ENCODE data around the gene DENND10.
"Not testable (repeated sequence)": the region's sequence is repeated elsewhere in the genome, so short reads cannot be mapped to it uniquely, and the experiment has no call there.

DENND10 gene

DNA sequence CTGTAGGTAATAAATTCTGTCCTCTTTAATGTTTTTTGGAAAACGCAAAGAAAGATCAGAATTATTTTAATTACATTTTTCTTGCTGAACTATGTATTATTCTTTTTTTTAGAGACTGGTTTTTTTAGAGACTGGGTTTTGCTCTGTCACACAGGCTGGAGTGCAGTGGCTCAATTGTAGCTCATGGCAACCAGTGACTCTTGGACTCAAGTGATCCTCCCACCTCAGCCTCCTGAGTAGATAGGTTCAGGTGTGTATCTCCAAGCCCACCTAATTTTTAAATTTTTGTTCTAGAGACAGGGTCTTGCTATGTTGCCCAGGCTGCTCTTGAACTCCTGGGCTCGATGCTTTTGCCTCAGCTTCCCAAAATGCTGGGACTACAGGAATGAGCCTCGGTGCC is 5.3 kb upstream of the DENND10 start:
- in situ Hi-C loops (cut with HindIII; ENCODE audit: low sequenced_read_pairs) = no loop called here

DNA sequence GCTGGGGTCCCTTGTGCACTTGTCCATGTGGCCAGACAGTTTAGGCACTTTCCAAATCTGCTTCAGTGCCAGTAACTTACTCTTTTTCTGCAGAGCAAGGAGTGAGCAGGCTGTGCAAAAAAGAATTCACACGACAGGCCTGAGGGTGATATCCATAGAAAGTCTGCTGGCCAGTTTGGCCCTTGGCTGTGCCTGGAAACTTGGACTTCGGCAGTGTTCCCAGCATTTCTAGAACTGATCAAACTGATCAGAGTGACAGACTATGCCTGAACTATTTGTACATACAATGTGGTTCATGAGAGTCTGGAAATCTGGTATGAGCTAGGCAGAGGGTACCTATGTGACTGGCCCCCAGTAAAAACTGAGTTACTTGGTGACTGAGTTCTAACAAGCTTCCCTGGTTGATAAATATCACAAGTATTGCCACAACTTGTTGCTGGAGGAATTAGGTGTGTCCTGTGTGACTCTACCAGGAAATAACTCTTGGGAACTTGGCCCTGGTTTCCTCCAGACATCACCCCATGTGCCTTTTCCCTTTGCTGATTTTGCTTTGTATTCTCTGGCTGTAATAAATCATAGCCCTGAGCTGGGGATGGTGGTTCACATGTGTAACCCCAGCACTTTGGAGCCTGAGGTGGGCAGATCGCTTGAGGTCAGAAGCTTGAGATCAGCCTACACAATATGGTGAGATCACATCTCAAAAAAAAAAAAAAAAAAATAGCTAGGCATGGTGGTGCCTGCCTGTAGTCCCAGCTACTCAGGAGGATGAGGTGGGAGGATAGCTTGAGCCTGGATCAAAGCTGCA is 3.3 kb upstream of the DENND10 start:
- in situ Hi-C loops (cut with HindIII; ENCODE audit: low sequenced_read_pairs) = no loop called here

DNA sequence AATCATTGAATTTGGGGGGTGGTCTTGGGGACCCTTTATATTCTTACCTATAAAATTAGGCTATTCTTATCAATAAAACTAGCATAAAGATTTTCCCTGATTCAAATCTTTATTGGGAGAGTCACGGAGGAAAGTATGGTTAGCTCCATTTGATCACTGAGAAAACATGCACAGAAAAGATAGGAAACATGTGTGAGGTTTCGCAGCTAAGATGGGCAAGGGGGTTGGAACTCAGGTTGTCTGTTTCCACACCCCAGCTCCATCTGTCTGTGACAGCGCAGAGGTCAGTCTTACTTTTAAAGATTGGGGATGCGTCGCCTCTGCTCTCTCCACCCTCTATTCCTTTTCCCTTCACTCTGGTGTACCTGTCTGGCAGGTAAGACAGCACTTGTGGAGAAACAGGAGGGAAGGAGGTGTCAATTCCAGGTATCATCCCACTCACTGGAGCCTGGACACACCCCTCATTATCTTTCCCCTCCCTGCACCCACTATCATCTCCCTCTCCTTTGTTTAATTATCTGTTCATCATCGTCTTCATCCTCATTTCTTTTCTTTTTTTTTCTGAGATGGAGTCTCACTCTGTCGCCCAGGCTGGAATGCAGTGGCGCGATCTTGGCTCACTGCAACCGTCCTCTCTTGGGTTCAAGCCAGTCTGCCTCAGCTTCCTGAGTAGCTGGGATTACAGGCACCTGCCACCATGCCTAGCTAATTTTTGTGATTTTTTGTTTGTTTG is 2.4 kb upstream of the DENND10 start:
- in situ Hi-C loops (cut with HindIII; ENCODE audit: low sequenced_read_pairs) = no loop called here

DNA sequence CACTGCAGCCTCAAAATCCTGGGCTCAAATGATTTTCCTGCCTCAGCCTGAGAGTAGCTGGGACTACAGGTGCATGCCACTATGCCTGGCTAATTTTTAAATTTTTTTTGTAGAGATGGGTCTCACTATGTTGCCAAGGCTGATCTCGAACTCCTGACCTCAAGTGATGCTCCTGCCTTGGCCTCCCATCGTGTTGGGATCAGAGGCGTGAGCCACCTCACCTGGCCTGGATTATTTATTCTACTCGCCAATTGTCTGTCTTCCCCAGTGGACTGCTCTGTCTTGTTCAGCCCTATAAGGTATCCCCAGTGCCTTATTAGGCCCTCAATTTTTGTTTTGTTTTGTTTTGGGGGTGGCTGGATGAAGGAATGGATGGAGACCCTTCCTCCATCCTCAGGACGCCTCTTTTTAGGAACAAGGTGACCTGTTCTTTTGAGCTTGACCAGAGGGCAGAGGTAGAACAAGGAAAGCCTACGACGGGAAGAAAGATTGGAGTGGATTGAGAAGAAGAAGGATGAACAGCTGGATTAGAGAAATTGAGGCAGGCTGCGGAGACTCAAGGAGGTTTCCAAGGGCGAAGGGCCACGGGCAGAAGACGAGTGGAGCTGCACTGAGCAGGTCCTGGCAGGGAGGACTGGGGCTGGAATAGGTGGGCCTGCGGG is 541 bp upstream of the DENND10 start:
- in situ Hi-C loops (cut with HindIII; ENCODE audit: low sequenced_read_pairs) = no loop called here

DNA sequence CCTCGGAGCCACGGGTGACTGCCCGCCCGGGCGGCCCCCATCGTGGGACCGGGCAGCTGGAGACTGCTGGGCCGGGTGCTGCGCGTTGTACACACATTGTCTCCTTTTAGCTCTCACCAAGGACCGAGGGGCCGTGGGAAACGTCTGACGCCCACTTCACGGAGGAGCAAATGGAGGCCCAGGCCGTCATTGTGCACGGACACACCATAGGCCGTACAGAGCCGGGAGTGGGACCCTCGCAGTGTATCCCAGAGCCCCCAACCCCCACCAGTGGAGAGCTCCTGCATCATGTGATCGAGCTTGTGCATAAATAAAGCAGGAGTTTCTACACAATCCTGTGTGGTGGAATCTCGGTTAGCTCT is 722 bp downstream of the DENND10 start:
- in situ Hi-C loops (cut with HindIII; ENCODE audit: low sequenced_read_pairs) = no loop called here

DNA sequence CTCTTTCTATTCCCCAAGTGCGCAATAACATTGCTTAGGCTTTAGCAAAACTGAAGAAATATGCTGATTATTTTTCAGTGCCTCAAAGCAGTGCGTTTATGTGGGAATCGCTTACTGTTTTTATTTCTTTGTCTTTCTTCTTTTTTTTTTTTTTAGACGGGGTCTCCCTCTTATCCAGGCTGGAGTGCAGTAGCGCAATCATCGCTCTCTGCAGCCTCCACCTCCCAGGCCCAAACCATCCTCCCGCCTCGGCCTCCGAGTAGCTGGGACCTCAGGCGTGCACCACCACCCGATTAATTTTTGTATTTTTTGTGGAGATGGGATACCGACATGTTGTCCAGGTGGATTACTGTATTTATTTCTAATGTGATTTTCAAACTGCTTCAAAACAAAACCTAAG is 1.2 kb downstream of the DENND10 start:
- in situ Hi-C loops (cut with HindIII; ENCODE audit: low sequenced_read_pairs) = no loop called here

DNA sequence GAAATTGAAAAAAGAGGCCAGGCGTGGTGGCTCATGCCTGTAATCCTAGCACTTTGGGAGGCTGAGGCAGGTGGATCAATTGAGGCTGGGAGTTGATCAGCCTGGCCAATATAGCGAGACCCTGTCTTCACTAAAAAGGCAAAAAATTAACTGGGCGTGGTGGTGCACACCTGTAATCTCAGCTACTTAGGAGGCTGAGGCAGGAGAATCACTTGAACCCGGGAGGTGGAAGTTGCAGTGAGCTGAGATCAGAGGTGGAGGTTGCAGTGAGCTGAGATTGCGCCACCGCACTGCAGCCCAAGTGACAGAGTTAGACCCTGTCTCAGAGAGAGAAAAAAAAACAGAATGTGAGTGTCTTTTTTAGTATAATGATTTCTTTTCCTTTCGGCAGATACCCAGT is 2.0 kb downstream of the DENND10 start:
- in situ Hi-C loops (cut with HindIII; ENCODE audit: low sequenced_read_pairs) = not testable (repeated sequence)

DNA sequence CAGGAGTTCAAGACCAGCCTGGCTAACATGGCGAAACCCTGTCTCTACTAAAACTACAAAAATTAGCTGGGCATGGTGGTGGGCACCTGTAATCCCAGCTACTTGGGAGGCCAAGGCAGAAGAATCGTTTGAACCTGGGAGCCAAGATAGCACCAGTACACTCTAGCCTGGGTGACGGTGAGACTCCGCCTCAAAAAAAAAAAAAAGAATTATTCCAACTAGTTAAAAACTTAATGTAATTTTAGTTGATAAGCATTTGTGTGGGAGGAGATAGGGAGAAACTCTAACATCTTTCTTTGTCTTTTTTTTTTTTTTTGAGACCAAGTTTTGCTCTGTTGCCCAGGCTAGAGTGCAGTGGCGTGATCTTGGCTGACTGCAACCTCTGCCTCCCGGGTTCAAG is 3.2 kb downstream of the DENND10 start:
- in situ Hi-C loops (cut with HindIII; ENCODE audit: low sequenced_read_pairs) = not testable (repeated sequence)

DNA sequence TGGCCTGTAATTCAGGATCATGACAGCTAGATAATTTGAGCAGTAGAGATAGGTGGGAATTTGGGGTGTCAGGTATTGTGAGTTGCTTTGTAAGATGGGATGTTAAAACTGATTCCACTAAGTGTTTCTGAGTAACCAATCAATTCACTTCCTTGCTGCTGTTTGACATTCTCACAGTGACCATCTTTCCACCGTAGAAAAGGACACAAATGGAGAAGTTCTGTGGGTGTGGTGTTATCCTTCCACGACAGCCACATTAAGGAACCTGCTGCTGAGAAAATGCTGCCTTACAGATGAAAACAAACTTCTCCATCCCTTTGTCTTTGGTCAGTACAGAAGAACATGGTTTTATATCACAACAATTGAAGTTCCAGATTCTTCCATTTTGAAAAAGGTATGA is 3.9 kb downstream of the DENND10 start:
- in situ Hi-C loops (cut with HindIII; ENCODE audit: low sequenced_read_pairs) = not testable (repeated sequence)

DNA sequence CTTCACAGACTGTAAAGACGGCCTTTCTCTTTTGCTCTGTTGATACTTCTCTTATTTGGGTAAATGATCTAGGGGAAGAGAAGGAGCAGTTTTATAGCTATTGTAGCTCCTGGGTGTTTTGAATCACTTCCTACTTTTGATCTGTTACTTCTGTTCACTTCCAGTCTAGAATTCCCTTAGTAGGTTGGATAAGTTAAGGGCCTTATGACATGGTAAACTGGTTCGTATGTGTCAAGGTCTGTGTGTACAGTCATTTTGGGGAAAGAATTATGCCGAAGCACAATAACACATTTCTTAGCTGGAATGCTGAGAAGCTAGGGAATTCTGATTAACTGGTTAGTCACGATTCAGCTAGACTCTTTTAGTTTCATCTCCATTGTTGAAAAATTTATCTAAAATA is 8.1 kb downstream of the DENND10 start:
- in situ Hi-C loops (cut with HindIII; ENCODE audit: low sequenced_read_pairs) = no loop called here

DNA sequence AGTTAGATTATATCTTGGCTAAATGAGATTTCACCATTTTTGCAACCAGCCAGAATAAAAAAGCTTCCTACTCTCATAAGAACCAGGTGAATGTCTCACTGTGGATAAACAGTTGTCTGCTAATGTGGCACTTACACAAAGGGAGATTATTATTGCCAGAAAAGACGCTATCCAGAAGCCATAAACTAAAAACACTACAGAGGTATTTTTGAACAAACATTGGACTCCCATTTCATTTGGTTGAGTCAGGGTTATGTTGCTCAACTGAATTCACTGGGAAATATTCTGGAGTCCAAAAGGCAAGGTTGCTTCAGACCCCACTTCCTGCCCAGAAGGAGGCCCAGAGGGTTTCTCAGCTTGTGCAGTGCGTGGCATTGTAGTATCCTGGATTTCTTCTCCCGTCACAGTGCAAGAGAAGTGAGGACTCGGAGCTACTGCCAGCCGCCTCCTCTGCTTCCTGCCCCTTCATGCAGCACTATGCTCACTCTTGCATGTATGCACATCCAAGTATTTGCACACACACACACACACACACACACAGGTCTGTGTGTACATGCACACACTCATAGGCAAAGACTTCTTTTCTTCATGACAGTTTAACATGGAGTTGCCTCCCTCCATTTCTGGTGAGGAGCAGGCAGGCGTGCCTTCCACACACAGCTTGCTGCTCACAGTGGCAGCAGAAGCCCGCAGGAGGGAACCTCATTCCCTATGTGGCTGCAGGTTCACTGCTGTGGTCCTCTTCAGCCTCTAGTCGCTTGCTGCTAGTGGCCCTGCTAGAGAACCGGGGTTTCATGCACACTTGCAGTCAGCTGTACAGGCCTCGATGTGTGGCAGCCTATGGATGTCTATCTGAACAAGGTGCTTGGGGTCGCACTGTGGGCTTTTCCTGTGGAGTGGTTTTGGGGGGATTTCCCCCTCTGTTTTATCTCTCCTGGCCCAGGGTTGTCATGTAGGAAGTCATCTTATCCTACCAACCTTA is 10.1 kb downstream of the DENND10 start:
- in situ Hi-C loops (cut with HindIII; ENCODE audit: low sequenced_read_pairs) = no loop called here

DNA sequence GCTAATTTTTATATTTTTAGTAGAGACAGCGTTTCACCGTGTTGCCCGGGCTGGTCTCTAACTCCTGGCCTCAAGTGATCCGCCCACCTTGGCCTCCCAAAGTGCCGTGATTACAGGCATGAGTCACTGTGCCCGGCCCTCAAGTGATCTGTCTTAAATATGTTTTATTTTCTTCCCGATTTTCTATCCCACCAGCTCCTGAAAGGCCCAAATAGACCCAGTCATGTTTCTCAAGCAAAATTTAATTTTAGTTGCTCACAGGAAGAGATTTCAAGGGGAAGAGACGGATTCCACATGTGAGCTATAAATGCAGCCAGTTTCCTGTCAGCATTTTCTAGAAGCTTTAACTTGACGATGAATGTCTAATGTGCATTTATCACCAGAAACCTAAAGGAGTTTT is 12.0 kb downstream of the DENND10 start:
- in situ Hi-C loops (cut with HindIII; ENCODE audit: low sequenced_read_pairs) = no loop called here

DNA sequence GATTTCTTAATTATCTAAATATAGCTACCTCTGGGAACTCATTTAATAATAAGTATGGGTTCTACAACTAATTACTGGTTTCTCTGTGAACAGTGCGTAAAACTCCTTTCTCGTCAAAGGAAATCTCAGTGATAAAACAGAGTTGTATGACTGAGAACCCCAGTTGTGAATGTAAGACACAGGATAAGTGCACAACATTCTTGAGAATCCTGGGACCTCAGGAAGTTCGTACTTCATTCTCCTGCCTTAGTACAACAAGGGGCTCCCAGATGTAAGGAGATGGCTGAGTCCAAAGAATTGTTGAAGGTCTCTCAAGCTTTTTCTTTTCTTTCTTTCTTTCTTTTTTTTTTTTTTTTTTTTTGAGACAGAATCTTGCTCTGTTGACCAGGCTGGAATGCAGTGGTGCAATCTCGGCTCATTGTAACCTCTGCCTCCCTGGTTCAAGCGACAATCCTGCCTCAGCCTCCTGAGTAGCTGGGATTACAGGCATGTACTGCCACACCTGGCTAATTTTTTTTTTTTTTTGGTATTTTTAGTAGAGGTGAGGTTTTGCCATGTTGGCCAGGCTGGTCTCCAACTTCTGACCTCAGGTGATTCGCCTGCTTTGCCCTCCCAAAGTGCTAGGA is 12.5 kb downstream of the DENND10 start:
- in situ Hi-C loops (cut with HindIII; ENCODE audit: low sequenced_read_pairs) = no loop called here

DNA sequence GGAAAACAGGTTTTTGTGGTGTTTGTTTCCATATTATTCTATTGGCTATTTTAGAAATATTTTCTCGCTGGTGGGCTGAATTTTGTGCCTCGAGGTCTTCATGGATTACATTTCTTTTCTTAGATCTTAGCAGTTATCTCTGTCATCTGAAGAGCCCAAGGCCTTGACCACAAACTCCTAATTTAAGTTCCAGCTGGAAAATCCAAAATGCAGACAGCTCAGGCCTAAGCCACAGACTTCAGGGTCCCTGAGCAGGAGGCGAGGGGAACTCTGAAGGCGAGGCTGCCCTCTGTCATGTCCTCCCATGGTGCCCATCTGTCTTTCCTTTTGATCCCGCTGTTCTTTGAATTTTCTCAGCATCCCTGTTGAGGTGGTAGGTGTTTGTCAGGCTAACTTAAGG is 14.3 kb downstream of the DENND10 start:
- in situ Hi-C loops (cut with HindIII; ENCODE audit: low sequenced_read_pairs) = no loop called here

DNA sequence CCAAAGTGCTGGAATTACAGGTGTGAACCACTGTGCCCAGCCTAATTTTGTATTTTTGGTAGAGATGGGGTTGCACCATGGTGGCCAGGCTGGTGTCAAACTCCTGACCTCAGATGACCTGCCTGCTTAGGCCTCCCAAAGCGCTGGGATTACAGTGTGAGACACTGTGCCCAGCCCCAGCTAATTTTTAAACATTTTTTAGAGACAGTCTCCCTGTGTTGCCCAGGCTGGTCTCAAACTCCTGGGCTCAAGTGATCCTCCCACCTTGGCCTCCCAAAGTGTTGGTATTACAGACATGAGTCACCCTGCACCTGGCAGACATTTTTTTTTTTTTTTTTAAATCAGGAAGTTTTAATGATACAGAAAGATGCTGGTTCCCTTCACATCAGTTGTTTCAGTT is 15.5 kb downstream of the DENND10 start:
- in situ Hi-C loops (cut with HindIII; ENCODE audit: low sequenced_read_pairs) = no loop called here

DNA sequence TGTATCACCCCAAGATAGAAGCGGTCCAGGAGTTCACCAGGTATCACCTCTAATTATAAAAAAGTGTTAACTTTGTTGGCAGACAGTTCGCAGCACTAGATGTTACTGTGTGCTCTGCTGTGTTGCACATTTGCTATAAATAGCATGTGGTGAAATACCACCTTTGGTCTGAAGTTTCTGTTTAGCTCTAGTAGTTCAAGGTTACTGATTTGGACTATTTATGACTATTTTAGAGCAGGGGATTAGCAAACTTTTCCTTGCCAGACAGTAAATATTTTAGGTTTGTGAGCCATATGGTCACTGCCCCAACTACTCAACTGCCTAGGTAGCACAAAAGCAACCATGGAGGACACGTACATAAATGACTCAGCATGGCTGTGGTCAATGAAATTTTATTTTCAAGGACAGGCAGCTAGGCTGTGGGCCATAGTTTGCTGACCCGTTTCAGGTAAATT is 16.5 kb downstream of the DENND10 start:
- in situ Hi-C loops (cut with HindIII; ENCODE audit: low sequenced_read_pairs) = no loop called here

DNA sequence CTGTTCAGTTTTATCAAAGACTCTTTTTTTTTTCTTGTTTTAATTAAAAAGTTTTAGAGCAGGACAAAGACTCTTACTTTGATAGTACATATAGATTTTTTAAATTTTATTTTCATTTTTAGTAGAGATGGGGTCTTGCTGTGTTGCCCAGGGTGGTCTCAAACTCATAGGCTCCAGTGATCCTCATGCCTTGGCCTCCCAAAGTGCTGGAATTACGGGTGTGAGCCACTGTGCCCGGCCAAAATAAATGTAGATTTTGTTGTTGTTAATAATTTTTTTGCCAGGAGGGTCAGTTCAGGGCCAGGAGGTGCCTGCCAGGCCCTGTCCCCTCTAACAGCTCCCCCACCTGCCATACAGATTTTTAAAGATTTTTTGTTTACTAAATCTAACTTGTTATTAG is 17.0 kb downstream of the DENND10 start:
- in situ Hi-C loops (cut with HindIII; ENCODE audit: low sequenced_read_pairs) = no loop called here

DNA sequence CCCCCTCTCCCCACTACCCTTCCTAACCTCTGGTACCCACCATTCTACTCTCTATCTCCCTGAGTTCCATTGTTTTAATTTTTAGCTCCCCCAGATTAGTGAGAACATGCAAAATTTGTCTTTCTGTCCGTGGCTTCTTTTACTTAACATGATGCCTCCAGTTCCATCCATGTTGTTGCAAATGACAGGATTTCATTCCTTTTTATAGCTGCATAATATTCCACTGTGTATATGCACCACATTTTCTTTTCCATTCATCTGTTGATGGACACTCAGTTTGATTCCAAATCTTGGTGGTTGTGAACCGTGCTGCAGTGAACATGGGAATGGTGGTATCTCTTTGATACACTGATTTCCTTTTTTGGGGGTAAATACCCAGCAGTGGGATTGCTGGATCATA is 22.0 kb downstream of the DENND10 start:
- in situ Hi-C loops (cut with HindIII; ENCODE audit: low sequenced_read_pairs) = no loop called here

DNA sequence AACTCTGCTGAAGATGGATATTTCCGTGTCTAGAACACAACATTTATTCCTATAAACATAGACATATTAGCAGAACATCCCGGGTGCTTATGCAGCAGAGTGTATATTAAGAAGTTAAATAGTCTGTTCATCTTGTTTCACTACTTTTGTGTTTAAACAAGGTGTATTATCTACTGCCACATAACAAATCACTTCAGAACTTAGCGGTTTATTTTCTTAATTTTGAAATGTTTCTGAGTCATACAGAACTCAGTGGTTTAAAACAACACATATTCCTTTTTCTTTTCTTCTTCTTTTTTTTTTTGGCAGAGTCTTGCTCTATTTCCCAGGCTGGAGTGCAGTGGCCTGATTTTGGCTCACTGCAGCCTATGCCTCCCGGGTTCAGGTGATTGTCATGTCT is 25.8 kb downstream of the DENND10 start:
- in situ Hi-C loops (cut with HindIII; ENCODE audit: low sequenced_read_pairs) = no loop called here

DNA sequence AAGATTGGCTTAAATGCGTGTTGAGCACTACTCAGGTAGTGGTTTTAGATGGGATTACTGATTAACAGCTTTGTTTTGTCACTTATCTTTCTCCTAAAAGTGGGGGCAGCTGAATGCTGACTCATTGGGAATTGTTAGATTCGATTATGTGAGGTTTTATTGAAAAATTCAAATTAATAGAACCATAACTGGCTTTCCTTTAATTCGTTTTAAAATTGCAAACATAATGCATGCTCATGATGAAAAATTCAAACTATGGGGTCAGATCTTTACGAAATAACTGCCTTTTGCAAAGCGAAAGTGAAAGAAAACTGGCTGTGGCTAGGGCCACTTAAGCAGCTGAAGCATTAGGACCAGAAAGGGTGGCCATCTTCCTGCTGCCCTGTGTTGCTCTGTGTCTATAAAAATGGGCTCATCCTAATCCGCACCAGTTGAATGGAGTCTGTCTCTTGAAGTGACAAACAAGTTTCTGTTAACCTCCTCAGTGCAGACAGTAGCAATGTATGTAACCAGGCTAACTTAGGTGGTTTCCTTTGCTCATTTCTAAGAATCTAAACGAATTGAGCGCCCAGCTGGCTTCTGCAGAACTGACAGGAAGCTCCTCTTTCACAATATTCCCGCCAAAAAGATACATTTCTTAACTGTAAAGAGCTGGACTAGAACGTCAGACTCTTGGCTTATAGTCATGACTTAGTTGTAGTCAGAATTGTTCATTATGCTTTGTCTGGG is 27.8 kb downstream of the DENND10 start:
- in situ Hi-C loops (cut with HindIII; ENCODE audit: low sequenced_read_pairs) = no loop called here

Data from endothelial cell of hepatic sinusoid (primary cell).